NCI-H1092 treated with DMSO at 0.1 percent for 48 hours (cell line): ENCODE measurements around the gene LYRM4.

Experiments
- DNase-seq: peaks from one replicate; lab custom pipeline; 2025; lab: John Stamatoyannopoulos, UW

The LYRM4 gene

GRCh38 chr6:5146398-5146797, 114.4 kb downstream of the LYRM4 start:
- DNase-seq = no peak

DNA sequence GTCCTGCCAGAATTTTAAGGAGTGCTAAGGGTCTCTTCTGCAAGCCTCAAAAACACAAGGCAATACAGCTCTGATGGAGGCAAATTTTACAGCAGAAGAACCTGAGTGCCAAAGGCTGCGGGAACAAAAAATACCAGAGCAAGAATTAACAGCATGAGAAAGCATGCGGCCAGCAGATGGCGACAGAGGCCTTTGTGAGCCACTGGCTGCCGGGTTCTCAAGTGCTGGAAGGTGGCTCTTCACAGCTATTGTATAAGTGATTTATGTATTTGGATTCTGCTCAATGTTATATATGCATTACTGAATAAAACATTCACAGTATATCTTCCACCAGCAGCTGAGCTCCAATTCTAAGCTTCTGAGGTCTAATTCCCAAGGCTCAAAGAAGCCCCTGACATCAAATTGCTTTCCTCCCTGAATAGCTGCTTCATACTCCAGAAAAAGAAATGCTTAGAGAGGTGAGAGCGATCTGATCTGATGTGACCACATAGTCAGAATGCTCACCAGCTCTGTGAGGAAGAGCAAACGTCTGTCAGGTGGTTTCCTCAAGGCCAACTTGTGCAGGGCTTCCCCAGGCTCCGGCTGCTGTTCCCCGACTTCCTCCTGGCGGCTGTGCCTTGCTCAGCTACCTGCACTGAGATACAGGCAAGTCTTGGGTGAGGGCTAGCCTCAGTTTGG, 117.0 kb downstream of the LYRM4 start:
- peak; percentile 43 for DNase-seq

DNA sequence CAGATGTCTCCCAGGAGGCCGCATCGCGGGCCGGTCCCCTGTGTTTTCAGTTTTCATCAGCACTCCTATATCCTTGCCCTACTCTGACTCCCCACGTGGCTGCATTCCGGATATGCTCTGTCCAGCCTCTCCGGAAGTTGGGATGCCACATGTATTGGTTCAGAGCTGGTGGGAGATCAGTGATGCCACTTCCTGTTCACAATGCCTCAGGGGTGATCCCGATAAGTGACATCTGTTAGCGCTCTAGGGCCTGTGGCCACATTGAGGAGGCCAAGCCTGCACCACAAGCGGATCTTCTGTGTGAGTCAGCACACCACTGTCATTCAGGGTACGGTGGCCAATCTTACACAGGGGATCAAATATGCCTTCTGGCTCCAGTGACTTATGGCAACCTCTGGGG, 117.8 kb downstream of the LYRM4 start:
- DNase-seq = no peak

GRCh38 chr6:5142131-5142530, 118.6 kb downstream of the LYRM4 start:
- DNase-seq = no peak

- DNase-seq = no peak
Observed at GRCh38 chr6:5141046-5141445, 119.7 kb downstream of the LYRM4 start.

DNA sequence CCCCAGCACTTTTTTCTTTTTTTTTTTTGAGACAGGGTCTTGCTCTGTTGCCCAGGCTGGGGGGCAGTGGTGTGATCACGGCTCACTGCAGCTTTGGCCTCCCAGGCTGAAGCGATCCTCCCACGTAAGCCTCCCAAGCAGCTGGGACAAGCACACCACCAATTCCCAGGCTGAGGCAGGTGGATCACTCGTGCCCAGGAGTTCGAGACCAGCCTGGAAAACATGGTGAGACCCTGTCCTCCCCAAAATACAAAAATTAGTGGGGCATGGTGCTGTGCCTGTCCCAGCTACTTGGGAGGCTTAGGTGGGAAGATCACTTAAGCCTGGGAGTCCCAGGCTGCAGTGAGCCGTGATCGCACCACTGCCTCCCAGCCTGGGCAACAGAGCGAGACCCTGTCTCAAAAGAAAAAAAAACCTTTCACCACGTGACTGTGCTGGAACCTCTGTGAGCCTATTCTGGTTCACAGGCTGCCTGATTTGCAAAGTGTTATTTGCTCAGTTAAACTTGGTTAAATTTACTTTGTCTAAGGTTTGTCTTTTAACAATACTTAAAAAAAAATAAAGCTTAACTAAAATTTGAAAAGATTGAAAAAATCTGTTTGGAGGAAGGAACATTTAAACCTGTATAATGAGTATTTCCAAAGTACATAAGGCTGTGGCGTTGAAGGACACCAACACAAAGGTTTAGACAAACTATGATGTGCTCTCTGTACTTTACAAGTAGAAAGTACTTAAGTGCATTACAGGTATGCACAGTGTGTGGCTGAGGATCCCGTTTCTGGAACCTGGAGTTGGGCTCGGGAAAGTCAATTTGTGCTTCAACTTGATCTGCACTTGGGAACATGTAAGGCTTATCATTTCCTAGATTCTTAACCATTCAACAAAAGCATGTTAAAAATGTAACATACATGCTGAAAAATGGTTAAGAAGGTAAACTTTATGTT, 120.7 kb downstream of the LYRM4 start:
- no peak for DNase-seq

DNA sequence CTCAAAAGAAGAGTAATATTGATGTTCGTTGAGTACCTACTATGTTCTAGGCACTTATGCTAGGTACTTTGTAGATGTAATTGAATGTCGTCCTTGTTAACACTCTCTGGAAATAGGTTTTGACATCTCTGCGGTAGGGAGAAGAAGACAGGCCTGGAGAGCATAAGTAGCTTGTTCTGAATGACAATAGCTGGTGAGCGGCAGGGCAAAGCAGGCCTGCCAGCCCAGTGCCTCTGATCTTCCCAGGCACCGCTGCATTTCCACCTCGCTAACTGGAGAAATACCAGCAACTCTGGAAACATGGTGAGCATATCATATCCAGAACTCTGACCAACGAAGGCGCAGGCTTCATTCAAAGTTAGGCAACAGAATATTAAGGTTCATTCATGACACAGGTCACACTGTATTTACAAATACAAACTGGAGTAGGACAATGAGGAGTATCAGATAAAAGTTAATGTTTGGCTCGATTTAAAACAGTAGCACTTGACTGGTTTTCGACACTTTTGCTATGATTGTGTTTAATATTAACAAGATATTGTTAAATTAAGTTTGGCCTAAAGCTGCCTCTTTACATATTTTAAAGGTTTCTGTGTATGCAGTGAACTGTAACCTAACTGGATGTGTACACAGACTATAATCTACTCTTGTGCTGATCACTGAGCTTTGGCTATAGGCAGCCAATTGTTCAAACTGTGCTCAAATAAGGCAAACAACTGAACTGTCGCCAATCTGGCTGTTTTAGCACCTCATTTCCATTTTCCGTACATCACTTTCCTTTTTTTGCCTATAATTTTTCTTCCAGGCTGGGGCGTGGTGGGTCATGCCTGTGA, 121.5 kb downstream of the LYRM4 start:
- no peak for DNase-seq

DNA sequence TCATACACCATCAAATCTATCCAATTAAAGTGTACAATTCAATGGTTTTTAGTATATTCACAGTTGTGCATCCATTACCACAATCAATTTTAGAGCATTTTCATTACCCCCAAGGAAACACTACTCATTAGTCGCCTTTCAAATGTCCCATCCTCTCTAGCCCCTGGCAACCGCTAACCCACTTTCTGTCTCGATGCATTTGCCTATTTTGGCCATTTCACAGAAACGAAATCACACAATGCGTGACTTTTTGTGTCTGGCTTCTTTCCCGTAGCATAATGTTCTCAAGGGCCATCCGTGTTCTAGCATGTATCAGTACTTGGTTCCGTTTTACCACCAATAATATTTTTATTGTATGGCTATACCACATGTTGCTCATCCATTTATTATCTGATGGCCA, 123.9 kb downstream of the LYRM4 start:
- DNase-seq = no peak

DNA sequence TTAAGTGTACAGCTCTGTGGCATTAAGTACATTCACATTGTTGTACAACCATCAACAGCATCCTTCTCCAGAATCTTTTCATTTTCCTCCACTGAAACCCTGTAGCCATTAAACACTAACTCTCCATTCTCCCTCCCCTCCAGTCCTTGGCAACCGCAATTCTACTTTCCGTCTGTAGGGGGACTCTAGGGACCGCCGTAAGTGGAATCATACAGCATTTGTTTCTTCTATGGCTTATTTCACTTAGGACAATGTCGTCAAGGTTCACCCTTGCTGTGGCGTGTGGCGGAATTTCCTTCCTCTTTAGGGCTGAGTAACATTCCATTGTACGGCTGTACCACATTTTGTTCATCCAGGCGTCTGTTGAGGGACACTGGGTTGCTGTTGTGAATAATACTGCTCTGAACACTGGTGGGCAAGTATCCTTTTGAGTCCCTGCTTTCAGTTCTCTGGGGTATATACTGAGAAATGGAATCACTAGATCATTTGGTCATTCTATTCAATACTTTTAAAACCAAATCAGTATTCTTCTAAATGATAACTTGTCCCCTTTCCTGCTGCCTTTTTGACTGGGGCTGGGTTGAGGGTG, 124.9 kb downstream of the LYRM4 start:
- DNase-seq = no peak

- DNase-seq = no peak
Observed at GRCh38 chr6:5133943-5134342, 126.8 kb downstream of the LYRM4 start.

DNA sequence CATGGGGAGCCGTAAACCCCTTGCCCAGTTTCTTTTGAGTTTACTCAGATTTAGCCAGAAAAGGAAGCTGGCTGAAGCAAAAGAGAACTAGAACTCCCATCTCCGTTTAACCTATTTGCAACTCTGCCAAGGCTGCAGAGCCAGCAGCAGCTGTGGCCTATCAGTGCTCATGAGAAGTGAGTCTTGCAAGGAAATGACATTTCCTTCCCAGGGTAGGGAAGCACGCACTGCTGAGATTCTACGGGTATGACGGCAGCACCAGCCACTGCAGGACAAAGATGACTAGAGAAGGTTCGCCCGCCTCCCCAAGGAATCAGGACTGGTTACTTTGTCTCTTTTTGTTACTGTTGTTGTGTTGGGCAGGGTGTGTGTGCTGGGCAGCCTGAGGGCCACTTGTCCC, 128.0 kb downstream of the LYRM4 start:
- DNase-seq = no peak

GRCh38 chr6:5130135-5130866, 130.4 kb downstream of the LYRM4 start:
- DNase-seq = no peak

GRCh38 chr6:5128351-5128750, 132.4 kb downstream of the LYRM4 start:
- no peak for DNase-seq

GRCh38 chr6:5127106-5127687, 133.6 kb downstream of the LYRM4 start:
- DNase-seq = no peak

DNA sequence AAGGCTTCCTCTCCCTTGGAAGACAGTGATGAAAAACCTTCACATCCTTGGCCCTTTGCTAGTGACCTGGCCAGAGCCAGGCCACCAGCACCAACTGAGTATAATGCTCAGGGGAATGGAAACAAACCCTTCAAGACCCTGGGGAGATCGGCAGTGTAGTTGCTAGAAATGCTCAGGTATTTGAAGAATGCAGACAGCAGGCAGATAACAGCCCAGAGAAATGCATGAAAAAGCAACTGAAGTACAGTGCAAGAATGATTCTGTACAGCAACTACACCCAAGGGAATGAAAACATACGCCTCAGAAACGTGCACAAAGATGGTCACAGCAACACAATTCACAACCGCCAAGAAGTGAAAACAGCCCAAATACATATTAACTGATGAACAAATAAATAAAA, 134.5 kb downstream of the LYRM4 start:
- DNase-seq = no peak

- no peak for DNase-seq
Observed at GRCh38 chr6:5125152-5126006, 135.4 kb downstream of the LYRM4 start.

GRCh38 chr6:5124526-5124925, 136.2 kb downstream of the LYRM4 start:
- no peak for DNase-seq

GRCh38 chr6:5123296-5124143, 137.2 kb downstream of the LYRM4 start:
- DNase-seq = no peak

DNA sequence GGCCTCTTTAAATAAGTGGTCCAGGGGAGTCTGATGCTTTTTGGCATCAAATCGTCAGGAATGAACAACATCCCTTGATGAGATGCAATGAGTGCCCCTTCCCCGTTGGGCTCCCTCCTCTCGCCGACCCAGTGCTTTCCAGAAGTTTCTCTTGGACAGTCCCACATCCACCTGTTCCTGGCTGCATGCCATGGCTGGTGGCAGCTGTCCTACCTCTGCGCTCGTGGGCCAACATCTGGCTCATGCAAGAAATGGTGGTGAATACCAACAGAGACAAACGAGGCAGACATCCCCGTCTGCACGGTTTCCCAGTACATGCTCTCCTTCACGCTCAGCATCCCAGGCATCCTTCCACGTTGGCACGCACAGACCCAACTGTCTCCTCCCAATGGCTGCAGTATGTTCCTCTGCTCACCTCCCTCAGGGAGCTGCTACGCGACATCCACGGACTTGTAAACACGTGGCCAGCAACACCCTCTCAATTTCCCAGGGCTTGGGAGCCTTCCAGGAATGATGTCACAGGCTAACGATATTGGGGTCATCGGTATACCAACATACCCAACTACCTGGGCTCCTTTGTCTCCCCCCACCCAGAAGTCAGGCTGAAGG, 138.1 kb downstream of the LYRM4 start:
- DNase-seq = no peak
